CD4-positive, alpha-beta T cell treated with Interleukin-6 for 4 hours (primary cell): ENCODE results near the gene GALNT15.

Source experiments
- DNase-seq: peaks from one replicate; pipeline ENCODE4 v3.0.0-alpha.2; 2020; ENCODE audit warnings: mixed read lengths

Gene GALNT15

GRCh38 chr3:16168211-16168610 is 6.3 kb upstream of the GALNT15 start:
- no peak for DNase-seq

DNA sequence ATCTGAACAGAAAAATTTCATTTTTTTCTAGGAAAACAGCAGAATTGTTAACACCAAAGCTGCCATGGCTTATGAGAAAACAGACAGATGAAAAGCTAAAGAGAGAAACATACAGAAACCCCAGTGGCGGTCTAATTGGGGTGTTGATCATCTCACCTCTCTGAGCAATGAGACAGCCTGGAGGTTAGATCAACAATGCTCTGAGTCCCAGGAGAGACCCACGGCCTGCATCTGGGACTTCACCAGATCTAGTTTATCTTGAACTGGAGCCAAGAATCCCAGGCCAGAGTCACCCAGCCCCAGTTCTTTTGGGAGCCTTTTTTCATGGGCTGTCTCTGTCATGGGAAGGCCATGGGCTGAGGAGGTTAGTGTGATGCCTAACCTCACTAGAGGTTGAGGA is 3.5 kb upstream of the GALNT15 start:
- no peak for DNase-seq

DNA sequence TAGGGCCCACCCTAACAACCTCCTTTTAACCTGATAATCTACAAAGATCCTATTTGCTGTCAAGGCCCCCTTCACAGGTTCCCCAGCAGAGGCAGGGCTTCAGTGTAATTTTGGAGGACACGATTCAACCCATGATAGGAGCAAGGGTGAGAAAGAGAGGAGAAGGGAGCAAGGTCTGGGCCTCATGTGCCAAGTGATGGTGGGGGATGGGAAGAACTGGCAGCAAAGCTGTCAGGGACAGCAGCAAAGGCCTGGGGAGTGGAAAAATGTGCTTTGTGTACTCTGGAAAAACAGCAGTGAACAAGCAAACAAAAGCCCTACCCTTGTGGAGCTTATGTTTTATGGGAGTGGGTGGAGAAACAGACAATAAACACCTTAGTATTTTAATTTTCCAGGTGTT is 2.7 kb upstream of the GALNT15 start:
- no peak for DNase-seq

DNA sequence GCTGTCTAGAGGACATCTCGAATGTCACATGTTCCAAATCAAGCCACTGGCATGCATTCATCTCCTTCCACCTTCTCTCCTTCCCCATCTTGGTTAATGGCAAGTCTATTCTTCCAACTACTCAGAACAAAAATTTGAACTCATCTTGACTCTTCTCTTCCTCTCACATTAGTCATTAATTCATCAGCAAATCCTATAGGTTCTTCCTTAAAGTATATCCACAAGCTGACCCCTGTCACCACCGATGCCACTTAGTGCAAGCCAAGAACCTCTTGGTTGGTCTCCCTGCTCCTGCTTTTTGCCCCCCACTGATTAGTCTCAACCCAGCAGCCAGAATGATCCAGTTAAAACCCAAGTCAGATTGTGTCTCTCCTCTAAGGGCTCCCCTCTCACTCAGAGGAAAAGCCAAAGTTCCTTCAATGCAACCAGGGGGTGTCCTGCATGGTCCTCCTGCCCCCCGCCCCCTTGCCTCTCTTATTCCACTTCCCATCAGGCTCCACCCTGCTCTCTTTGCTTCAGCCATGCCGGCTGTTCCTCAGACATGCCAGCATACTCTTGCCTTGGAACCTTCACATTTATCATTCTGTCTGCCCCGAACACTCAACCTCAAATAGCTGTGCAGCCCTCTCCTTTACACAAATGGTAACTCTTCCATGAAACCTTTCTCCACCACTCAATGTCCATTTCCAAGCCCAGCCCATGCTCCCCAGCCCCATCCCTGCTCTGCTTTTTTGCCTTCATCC is 1.0 kb upstream of the GALNT15 start:
- no peak for DNase-seq

- no peak for DNase-seq
Measured at GRCh38 chr3:16174026-16174355, 489 bp upstream of the GALNT15 start.

GRCh38 chr3:16174976-16175901 is 759 bp downstream of the GALNT15 start:
- DNase-seq: no peak

DNA sequence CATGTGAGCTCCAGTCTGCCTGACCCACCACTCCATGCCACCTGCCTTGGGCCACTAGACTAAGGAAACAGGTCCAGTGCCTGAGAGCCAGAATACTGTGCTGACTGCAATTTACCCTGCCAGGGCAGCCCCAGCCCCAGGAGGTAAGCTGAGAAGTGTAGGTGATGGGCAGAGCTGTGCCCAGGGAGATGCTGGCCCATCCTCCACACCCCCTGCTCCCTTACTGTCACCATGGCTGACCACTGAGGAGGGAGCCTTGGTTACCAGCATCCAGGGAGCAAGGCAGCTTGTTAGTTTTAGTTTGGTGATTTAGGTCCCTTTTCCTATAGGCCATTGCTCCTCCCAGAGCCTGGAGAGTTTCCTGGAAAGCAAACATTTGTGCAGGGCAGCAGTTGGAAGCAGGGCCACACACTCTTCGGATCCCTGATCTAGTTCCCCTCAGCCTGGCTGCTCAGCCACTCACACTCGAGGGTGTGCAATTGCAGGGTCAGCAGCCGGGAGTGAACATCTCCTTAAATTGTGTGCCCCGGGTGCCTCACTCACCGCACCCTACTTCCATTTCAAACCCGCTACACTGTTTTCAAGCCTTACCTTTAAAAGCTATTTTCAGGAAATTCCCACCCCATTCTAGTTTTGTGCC is 2.0 kb downstream of the GALNT15 start:
- no peak for DNase-seq

DNA sequence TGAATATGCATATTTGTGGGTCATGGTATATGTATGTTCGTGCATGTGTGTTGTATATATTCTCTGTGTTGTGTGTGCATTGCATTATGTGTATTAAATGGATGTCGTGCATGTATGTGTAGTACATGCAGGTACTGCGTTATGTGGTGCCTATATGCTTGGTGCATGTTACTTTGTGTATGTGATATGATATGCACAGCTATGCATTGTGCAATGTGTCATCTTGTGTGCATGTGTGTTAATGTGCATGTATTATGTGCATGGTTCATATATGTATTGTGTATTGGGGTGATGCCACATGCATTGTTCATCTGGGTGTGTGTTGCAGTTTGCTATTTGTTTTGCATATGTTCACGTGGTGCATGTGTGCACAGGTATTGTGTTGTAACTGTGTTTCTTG is 2.9 kb downstream of the GALNT15 start:
- DNase-seq: no peak

DNA sequence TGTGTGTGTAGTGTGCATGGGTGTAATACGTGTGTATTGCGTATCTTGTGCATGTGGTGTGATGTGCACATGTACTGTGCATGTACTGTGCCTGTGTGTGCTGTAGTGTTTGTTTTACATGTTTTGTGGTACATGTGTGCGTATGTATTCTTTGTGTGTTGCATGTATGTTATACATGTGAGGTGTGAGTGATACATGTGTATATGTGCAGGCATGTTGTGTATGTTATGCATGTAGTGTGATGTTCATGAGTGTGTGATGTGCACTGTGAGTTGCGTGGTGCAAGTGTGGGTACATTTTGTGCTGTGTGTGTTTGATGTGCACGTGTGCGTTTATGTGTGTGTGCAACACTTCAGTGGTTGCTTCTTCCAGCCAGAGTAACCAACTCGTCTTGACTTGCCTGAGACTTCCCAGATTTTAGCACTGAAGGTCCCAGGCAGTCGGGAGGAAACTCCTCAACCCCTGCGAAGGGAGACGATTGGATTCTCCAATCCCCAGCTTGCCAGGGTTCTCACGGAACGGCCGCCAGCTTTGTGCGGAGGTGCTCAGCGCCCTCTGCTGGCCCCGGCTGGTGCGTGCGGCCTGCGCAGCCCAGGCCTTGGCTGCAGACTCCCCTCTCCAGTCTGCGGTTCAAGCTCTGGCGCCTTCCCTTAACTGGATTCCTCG is 3.6 kb downstream of the GALNT15 start:
- peak; percentile 58 for DNase-seq

GRCh38 chr3:16178628-16178988 is 4.1 kb downstream of the GALNT15 start:
- no peak for DNase-seq

- DNase-seq: no peak
Measured at GRCh38 chr3:16179261-16179660, 4.8 kb downstream of the GALNT15 start.

GRCh38 chr3:16179771-16180736 is 5.6 kb downstream of the GALNT15 start:
- no peak for DNase-seq

DNA sequence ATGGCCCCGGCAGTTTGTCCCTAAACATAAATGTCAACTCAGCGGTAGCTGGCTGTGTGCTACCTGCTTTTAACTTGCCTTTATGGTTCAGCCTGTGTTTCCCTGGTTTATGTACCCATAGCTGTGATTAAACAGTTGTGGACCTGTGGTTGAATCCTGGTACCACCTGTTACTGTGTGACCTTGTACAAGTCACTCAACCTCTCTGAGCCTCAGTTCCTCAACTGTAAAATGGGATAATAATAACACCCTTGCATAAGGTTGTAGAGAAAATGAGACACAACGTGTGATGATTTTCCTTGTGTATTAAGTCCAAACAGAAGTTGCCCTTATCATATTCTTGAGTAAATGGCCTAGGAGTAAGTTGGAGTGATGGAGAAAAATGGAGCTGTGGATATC is 6.3 kb downstream of the GALNT15 start:
- no peak for DNase-seq

- DNase-seq: no peak
Measured at GRCh38 chr3:16181361-16181760, 6.9 kb downstream of the GALNT15 start.

GRCh38 chr3:16182183-16182582 is 7.7 kb downstream of the GALNT15 start:
- DNase-seq: no peak

GRCh38 chr3:16182612-16183011 is 8.1 kb downstream of the GALNT15 start:
- no peak for DNase-seq

- DNase-seq: no peak
Measured at GRCh38 chr3:16183082-16183481, 8.6 kb downstream of the GALNT15 start.

DNA sequence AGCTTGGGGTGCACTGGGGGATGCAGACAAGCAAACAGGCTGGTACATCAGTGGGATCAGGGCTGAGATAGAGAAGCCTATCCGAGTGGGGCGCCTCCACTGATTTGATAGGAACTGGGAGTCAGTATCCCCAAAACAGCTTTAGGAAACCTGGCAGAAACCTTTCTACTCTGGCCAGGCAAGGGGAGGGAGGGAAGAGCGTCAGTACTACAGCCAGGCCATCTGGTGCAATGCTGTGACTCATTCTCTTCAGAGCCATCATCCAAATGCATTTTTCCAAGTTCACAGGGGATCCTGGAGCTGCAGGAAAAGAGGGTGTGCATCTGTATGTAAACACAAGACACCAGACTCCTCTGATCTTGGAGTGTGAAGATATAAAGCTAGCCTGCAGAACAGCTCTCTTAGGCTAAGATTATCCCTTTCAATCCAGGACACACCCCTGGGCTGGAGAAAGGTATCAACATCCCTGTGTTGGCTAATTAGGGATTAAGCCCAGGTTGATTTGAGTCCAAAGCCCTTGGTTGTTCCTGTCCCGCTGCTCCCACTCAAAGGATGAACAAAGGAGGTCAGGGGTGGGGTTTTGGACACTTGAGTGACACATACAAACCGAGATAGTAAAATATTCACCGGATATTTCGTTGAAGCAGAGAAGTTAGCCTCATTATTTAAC is 9.3 kb downstream of the GALNT15 start:
- DNase-seq: no peak

DNA sequence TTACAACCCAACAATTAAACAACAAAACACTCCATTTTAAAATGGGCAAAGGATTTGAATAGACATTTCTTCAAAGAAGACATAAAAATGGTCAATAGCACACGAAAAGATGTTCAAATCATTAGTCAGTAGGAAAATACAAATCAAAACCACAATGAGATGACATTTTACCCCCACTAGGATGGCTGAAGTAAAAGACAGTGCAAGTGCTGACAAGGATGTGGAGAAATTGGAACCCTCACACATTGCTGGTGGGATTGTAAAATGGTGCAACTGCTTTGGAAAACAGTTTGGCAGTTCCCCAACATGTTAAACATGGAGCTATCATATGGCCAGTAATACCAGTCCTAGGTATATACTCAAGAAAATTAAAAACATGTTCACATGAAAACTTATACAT is 11.6 kb downstream of the GALNT15 start:
- DNase-seq: no peak

DNA sequence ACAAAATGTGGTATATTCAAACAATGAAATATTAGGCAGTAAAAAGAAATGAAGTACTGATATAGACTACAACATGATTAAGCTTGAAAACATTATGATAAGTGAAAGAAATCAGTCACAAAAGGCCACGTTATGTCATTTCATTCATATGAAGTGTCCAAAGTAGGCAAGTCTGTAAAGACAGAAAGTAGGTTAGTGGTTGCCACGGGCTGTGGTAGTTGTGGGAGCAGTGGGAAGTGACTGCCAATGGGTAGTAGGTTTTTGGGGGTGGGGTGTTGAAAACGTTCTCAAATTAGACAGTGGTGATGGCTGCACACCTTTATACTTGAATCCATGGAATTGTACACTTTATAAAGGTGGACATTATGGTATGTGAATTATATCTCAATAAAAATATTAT is 12.1 kb downstream of the GALNT15 start:
- no peak for DNase-seq

DNA sequence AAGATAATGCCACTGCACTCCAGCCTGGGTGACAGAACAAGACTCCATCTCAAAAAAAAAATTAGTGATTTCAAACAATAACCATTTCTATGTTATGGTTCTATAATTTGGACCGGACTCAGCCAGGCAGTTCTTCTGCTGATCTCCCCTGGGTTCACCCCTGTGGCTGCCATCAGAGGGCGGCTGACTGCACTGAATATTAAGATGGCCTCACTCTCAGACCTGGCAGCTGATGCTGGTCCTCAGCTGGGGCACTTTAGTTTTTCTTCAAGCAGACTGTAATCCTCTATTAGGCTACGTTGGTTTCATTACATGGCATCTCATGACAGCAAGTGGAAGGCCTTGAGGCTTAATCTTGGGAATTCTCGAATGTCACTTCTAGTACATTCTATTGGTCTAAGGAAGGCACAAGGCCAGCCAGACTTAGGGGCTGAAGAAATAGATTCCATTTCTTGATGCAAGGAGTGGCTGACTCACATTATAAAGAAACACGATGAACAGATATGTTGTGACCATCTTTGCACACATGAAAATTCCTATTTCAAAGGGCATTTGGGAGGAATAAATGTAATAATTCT is 12.8 kb downstream of the GALNT15 start:
- no peak for DNase-seq
